ENCODE data around the gene PCBP2.

GRCh38 chr12:53486736-53487487 is 35.0 kb downstream of the PCBP2 start:
- TF ChIP-seq EZH2phosphoT487 (IDR thresholded peaks at IDR 0.05; ENCODE audit: insufficient read depth, low read depth) (no peak), EZH2 (IDR thresholded peaks at IDR 0.05; ENCODE audit: insufficient read depth, poor library complexity, severe bottlenecking) (no peak)

Data from GM23248 (cell line).